ACHN (cell line): ENCODE data around the gene TRIM49D1.
"Not testable (repeated sequence)": the region's sequence is repeated elsewhere in the genome, so short reads cannot be mapped to it uniquely, and the experiment has no call there.

Experiments used
- DNase-seq: peaks from one replicate; pipeline ENCODE4 v3.0.0-alpha.2; 2015
- in situ Hi-C: cut with HindIII; loops from 2 replicates; pipeline ENCODE4 v1.10.0; 2017; ENCODE audit warnings: low sequenced_read_pairs, low pct_ligation_motif_present, low pct_unique_long_range_greater_than_20kb

TRIM49D1 gene

DNA sequence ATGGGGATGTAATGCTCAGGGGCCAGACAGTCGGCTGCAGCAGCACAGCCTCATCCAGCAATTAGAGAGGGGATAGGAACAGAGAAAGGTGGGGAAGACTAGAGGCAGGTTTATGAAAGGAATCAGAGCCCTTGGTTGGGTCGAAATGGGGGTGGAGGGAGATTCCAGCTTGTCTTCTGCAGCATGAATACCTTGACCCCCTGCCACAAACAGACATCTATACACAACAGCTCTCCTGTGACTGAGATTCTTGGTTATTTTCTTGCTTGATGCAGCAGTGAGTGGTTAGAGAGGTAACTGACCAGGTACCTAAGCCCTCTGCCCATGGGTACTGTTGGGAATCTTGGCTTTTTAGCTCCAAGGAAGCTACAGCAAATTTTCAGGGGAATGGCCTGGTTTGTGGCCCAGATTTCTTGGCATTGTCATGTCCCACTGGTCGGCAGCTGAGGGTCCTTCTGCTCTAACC lies at the start of gene TRIM49D1:
Gene TRIM49D1 (minus strand): TSS at position 51 of the 466 bp plus-strand sequence. CDS start 4,535 bp downstream, outside the sequence.
- in situ Hi-C loops: no loop called here
- no peak for DNase-seq

GRCh38 chr11:89965737-89966136 lies 43.7 kb upstream of the TRIM49D1 start, which contains the start of gene TRIM64:
TRIM64 (plus strand) TSS chr11:89966037; CDS start chr11:89968504, 2,467 bp downstream.
- in situ Hi-C loops, DNase-seq: not testable (repeated sequence)

GRCh38 chr11:89960833-89961232 lies 38.8 kb upstream of the TRIM49D1 start:
- DNase-seq, in situ Hi-C loops: not testable (repeated sequence)

DNA sequence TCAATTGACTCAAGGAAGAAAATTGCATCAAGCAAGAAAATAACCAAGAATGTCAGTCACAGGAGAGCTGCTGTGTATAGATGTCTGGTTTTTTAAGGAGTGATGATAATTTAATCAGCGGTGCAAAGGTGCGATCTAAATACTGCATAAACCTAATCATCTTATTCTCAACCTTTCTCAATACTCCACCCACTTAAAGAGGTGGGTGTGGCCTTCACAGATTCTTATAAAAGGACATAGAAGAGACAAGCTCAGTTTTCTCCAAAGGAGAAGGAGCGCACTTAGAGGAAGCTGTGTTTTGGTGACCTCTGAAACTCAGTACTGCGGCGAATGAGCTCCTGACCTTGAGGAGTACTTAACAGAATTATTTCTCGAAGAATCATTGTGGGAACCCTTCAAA lies 1.7 kb upstream of the TRIM49D1 start, which contains the start of gene TRIM49D2:
Gene TRIM49D2 (plus strand): TSS at position 301 of the 400 bp plus-strand sequence. CDS start 2,698 bp downstream, outside the sequence.
- in situ Hi-C loops, DNase-seq: not testable (repeated sequence)

GRCh38 chr11:89900809-89901208 lies 21.2 kb downstream of the TRIM49D1 start:
- DNase-seq, in situ Hi-C loops: not testable (repeated sequence)

DNA sequence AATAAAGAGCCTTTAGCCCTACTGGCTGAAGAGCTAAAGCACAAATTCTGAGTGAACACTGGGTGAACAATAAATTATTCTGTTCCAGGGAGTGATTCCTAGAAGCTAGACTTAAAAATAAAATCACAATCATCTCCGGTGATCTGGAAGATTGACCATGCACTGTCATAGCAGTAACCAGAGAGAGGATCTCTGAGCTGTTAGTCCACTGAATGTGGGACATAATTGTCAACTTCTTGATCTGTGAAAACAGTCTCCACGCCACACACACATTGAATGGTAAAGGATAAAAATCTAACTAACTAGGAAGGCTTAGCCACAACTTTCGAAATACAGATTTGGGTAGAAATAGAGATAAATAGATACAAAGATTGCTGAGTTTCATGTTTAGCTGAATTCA lies 28.8 kb downstream of the TRIM49D1 start:
- DNase-seq, in situ Hi-C loops: not testable (repeated sequence)

- DNase-seq: not testable (repeated sequence)
Measured at GRCh38 chr11:89877511-89877910, 44.5 kb downstream of the TRIM49D1 start.

DNA sequence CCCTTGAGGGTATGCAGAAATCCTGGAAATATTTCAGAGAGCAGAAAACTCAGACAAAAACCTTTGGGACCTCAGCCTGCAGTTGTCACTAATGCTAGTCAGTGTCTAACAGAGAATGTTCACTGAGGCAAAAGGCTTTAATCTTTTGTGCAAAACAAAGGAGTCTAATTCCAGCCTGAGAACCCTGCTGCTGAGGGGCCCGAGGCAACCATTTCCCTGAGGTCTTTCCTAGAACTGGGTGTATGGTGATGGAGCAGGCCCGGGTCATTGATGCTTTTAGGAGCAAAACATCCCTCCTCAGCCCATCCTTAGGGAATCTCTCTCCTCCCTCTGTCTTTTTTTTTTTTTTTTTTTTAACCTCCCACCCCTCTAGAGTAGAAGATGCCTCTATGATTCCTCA lies 49.5 kb downstream of the TRIM49D1 start:
- in situ Hi-C loops, DNase-seq: not testable (repeated sequence)

More at GRCh38 chr11:89877511-89877910, 44.5 kb downstream of the TRIM49D1 start:
- in situ Hi-C loops: not testable (repeated sequence)

DNA sequence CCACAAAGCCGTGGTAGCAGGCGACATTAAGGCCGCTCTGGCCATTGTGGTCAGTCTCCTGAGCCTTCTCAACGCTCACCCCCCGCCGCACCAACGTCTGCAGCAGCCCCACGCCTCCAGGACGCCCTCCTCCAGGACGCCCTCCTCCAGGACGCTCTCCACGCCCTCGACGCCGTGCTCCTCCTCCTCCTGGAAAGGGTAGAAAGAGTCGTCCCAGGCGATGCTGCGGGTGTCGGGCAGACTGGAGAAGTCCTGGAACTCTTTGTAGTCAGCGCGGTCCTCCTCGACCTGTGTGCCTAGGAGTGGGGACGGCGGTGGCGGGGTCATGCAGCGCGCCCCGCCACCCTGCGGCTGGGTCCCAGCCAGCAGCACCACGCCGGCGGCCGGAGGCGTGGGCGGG lies 56.8 kb downstream of the TRIM49D1 start:
- in situ Hi-C loops, DNase-seq: not testable (repeated sequence)

DNA sequence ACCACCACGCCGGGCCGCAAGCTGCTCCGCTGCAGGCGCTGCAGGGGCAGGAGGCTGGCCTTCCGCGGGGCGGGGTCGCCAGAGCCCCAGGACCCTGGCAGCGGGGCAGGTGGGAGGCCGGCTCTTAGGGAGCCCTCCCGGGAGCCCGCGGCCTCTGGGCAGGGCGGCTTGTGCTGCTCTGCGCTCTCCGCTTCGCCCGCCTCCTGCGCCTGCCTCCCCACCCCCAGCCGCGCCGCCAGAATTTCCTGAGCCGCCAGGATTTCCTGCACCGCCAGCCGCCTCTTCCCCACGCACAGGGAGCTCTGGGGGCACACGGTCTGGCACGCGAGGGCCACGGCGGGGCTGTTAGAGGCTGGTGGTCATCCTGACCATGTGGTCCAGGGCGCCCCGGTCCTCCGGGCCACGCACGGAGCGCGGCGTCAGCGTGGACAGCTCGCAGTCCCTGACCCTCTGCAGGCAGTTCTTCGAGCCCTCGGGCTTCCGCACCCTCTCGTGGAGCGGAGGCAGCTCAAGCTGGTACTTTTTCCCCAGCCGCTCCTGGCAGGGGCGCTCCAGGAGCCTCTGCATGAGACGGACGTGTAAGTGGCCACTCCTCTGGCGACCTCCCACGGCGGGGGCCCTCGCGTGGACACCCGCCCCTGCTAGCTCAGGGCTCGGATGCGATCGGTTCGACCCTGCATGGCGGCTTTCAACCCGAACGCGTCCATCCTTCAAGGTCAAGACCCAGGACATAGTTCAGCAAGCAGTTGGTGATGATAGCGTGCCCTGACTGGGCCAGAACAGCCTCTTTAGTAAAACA lies 57.9 kb downstream of the TRIM49D1 start:
- in situ Hi-C loops, DNase-seq: not testable (repeated sequence)
